AG04449 (cell line): ENCODE data around the gene RARB.
A peak's percentile ranks its signal among the peaks of the same experiment; 100 is the strongest.

ENCODE experiments used
- CTCF ChIA-PET: fragments of 350-600 bp; formaldehyde crosslinking; extraction: SDS; loops from one replicate; lab custom pipeline; 2021; ENCODE audit warnings: antibody characterized with exemption; lab: Yijun Ruan, JAX
- POLR2A ChIA-PET: fragments of 400-600, 350-600 bp; formaldehyde crosslinking; extraction: SDS; loops from one replicate; lab custom pipeline; 2020; ENCODE audit warnings: antibody characterized with exemption, inconsistent platforms; lab: Yijun Ruan, JAX
- DNase-seq: peaks from one replicate; pipeline ENCODE4 v3.0.0-alpha.2; 2010; ENCODE audit warnings: low read depth, low spot score
- H3K4me3 ChIP-seq: 2 replicates; pipeline ENCODE4 v1.5.1; 2011; ENCODE audit warnings: low read depth, mild to moderate bottlenecking, control low read depth, low read length
- TF ChIP-seq, protein P1 (sequence below): IDR thresholded peaks from one replicate; pipeline ENCODE4 v1.5.1; 2011; ENCODE audit warnings: mild to moderate bottlenecking, moderate library complexity, low read length, control low read depth, inconsistent platforms; ENCODE audit not compliant: insufficient read depth; ENCODE audit errors: missing control alignments

RARB gene

GRCh38 chr3:25424614-25425013 lies 3.4 kb upstream of the RARB start:
- no peak overlapping the region for H3K4me3 ChIP-seq
- TF ChIP-seq, protein P1, sequence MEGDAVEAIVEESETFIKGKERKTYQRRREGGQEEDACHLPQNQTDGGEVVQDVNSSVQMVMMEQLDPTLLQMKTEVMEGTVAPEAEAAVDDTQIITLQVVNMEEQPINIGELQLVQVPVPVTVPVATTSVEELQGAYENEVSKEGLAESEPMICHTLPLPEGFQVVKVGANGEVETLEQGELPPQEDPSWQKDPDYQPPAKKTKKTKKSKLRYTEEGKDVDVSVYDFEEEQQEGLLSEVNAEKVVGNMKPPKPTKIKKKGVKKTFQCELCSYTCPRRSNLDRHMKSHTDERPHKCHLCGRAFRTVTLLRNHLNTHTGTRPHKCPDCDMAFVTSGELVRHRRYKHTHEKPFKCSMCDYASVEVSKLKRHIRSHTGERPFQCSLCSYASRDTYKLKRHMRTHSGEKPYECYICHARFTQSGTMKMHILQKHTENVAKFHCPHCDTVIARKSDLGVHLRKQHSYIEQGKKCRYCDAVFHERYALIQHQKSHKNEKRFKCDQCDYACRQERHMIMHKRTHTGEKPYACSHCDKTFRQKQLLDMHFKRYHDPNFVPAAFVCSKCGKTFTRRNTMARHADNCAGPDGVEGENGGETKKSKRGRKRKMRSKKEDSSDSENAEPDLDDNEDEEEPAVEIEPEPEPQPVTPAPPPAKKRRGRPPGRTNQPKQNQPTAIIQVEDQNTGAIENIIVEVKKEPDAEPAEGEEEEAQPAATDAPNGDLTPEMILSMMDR = no peak
- ChIA-PET CTCF (interaction anchor here (1.6 kb wide), 1 partner anchor 461 kb away, joined by 4 read pairs; no protein-coding TSS in a partner anchor), POLR2A (interaction anchor here (1.2 kb wide), 1 partner anchor 168 kb away, joined by 4 read pairs; no protein-coding TSS in a partner anchor)
- no peak for DNase-seq

DNA sequence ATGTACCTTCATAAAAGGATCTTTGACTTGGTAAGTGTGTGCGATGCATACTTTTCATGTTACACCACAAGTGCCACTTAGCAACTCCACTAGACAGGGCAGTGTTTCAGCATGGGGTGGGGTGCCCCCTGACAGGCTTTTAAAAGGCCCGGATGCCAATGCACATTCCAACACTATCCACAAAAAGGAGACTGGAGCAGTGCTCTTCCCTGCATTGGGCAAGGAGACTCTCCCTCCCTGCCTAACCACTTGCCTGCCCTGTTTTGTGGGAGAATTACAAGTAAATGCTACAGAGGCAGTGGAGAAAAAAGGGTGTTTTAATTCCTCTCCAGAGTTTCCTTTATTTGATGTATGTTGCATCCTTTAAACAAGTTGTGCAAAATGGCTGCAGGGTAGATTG lies 1.7 kb upstream of the RARB start:
- no peak for DNase-seq
- no peak overlapping the region for H3K4me3 ChIP-seq
- POLR2A ChIA-PET = interaction anchor here (2.3 kb wide), 1 partner anchor 147 kb away, joined by 14 read pairs; no protein-coding TSS in a partner anchor
- CTCF ChIA-PET = interaction anchor here (0.9 to 4.6 kb wide), 2 partner anchors 9 to 166 kb away, joined by 3 to 51 read pairs; no protein-coding TSS in a partner anchor
- TF ChIP-seq, protein P1 = no peak

GRCh38 chr3:25427155-25427554 lies 908 bp upstream of the RARB start:
- peak overlapping the region; percentile 73 for H3K4me3 ChIP-seq
- POLR2A ChIA-PET = interaction anchor here (1.3 to 2.3 kb wide), 2 partner anchors 146 to 166 kb away, joined by 14 read pairs; no protein-coding TSS in a partner anchor
- TF ChIP-seq, protein P1 = no peak
- no peak for DNase-seq
- CTCF ChIA-PET = interaction anchor here (0.9 to 4.6 kb wide), 6 partner anchors 9 to 458 kb away, joined by 3 to 51 read pairs (median 4); no protein-coding TSS in a partner anchor

DNA sequence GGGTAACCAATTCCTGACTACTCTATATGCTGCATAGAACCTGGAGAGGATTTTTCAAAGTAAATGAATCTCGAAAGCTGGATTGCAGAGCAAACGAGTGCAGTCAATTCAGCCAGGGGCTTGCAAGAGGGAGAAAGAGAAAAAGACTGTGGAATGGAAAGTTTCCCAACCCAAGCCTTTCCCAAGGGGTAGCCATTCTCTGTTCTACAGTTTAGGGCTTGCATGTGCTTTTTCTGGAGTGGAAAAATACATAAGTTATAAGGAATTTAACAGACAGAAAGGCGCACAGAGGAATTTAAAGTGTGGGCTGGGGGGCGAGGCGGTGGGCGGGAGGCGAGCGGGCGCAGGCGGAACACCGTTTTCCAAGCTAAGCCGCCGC lies 511 bp upstream of the RARB start:
- TF ChIP-seq, protein P1 = no peak
- POLR2A ChIA-PET = interaction anchor here (0.7 to 2.3 kb wide), 7 partner anchors 27 to 392 kb away, joined by 3 to 14 read pairs (median 6); no protein-coding TSS in a partner anchor
- CTCF ChIA-PET = interaction anchor here (0.9 to 4.6 kb wide), 6 partner anchors 8 to 458 kb away, joined by 3 to 51 read pairs (median 4); no protein-coding TSS in a partner anchor
- no peak for DNase-seq
- peak overlapping the region; percentile 73 for H3K4me3 ChIP-seq

DNA sequence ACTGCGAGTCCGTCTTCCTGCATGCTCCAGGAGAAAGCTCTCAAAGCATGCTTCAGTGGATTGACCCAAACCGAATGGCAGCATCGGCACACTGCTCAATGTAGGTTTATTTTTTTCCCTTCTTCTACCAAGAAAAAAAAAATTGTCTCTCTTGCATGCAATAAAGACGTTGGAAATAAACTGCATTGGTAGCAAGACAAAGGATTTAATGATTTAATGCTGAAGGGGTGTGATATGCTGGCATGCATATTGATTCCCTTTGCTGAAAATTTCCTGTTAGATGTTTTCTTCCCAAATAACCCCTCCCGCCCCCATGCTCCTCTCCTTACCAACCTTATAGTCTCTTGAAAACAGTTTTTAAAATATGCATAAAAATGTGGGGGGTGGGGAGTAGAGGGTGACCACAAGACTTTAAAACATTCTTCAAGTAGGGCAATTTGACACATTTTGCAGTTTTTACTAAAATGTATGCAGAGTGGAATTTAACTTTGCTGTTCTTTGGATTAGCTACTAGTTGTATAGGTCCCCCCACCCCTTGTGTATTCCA lies 799 bp downstream of the RARB start:
- TF ChIP-seq, protein P1 = no peak
- H3K4me3 ChIP-seq = peak overlapping the region; percentile 73
- CTCF ChIA-PET = interaction anchor here (0.8 to 4.6 kb wide), 3 partner anchors 164 to 1438 kb away, joined by 3 to 51 read pairs (median 6); no protein-coding TSS in a partner anchor
- no peak for DNase-seq
- POLR2A ChIA-PET = interaction anchor here (2.3 kb wide), 1 partner anchor 144 kb away, joined by 14 read pairs; no protein-coding TSS in a partner anchor

GRCh38 chr3:25429361-25430286 lies 1.6 kb downstream of the RARB start:
- DNase-seq = no peak
- peak overlapping the region; percentile 73 for H3K4me3 ChIP-seq
- ChIA-PET CTCF (interaction anchor here (0.9 to 4.6 kb wide), 4 partner anchors 74 to 173 kb away, joined by 3 to 51 read pairs (median 10); no protein-coding TSS in a partner anchor), POLR2A (no interaction called here)
- TF ChIP-seq, protein P1 = no peak
